KMS-11 (cell line): Measurements from ENCODE around the gene RHCG.
A peak's percentile ranks its signal among the peaks of the same experiment; 100 is the strongest.

Experiments
- H2AFZ ChIP-seq: fragments of 200-600 bp; sonication (generic); 2 replicates; pipeline ENCODE4 v1.6.1; 2016; ENCODE audit warnings: antibody characterized with exemption, mixed run types, low read depth
- H3K27ac ChIP-seq: fragments of 200-600 bp; sonication (generic); 2 replicates; pipeline ENCODE4 v1.6.1; 2016; ENCODE audit warnings: mild to moderate bottlenecking, mixed run types
- H3K27me3 ChIP-seq: fragments of 200-600 bp; sonication (generic); 2 replicates; pipeline ENCODE4 v1.6.1; 2017; ENCODE audit warnings: mild to moderate bottlenecking, low read depth, mixed run types, moderate library complexity; ENCODE audit not compliant: insufficient read depth
- H3K36me3 ChIP-seq: fragments of 200-600 bp; sonication (generic); 2 replicates; pipeline ENCODE4 v1.6.1; 2017; ENCODE audit warnings: mild to moderate bottlenecking, mixed run types; ENCODE audit not compliant: insufficient read depth
- H3K4me1 ChIP-seq: fragments of 200-600 bp; sonication (generic); 2 replicates; pipeline ENCODE4 v1.6.1; 2016; ENCODE audit warnings: mild to moderate bottlenecking, low read depth, mixed run types; ENCODE audit not compliant: poor library complexity, severe bottlenecking
- H3K4me2 ChIP-seq: fragments of 200-600 bp; sonication (generic); 2 replicates; pipeline ENCODE4 v1.7.0; 2016; ENCODE audit warnings: mild to moderate bottlenecking, mixed run types
- H3K4me3 ChIP-seq: fragments of 200-600 bp; sonication (generic); IDR thresholded peaks from 2 replicates; pipeline ENCODE4 v1.6.1; 2017; ENCODE audit warnings: low read depth, low read length, mixed read lengths; ENCODE audit not compliant: insufficient read depth
- H3K79me2 ChIP-seq: fragments of 200-600 bp; sonication (generic); 2 replicates; pipeline ENCODE4 v1.6.1; 2016; ENCODE audit warnings: low read depth, mixed run types; ENCODE audit not compliant: insufficient read depth
- H3K9ac ChIP-seq: fragments of 200-600 bp; sonication (generic); 2 replicates; pipeline ENCODE4 v1.6.1; 2016; ENCODE audit warnings: mild to moderate bottlenecking, mixed run types
- H4K20me1 ChIP-seq: fragments of 200-600 bp; sonication (generic); 2 replicates; pipeline ENCODE4 v1.6.1; 2016; ENCODE audit warnings: mild to moderate bottlenecking, mixed run types; ENCODE audit not compliant: insufficient read depth
- TF ChIP-seq, protein P1 (sequence below): fragments of 200-600 bp; sonication (generic); conservative IDR thresholded peaks from 2 replicates; pipeline ENCODE4 v1.6.1; 2017; ENCODE audit warnings: low read depth, mild to moderate bottlenecking, antibody characterized with exemption, low read length, moderate library complexity, mixed read lengths

The RHCG gene

DNA sequence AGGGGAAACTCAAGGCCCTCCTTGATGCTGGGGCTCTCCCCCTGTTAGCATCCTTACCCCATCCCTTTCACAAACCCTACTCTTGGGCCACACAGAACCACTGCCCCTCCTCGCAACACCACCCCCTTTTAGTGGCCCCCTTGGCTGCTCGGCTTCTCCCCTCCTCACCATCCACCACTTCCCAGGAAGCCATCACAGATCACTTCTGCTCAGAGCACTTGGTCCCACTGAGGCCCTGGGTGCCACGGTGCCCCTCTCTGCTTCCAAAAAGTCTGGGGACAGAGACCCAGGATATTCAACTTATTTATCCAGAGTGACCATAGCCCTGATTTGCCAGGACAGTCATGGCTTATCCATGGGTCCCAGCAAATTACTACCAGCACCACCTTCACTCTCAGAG, 2.4 kb downstream of the RHCG start:
- H3K79me2 ChIP-seq: no peaks in the 10 kb centered on the region
- no peak overlapping the region for H3K9ac ChIP-seq
- H2AFZ ChIP-seq: no peak overlapping the region
- peaks cover 6% of the 10 kb centered on the region; the same call in 1 of the 2 replicates for H3K27me3 ChIP-seq
- H3K4me1 ChIP-seq: peaks cover 16% of the 10 kb centered on the region
- H3K27ac ChIP-seq: no peak overlapping the region
- H3K4me2 ChIP-seq: no peak overlapping the region
- H3K36me3 ChIP-seq: no peaks in the 10 kb centered on the region
- H4K20me1 ChIP-seq: no peaks in the 10 kb centered on the region
- no peak overlapping the region for H3K4me3 ChIP-seq
- TF ChIP-seq, protein P1, sequence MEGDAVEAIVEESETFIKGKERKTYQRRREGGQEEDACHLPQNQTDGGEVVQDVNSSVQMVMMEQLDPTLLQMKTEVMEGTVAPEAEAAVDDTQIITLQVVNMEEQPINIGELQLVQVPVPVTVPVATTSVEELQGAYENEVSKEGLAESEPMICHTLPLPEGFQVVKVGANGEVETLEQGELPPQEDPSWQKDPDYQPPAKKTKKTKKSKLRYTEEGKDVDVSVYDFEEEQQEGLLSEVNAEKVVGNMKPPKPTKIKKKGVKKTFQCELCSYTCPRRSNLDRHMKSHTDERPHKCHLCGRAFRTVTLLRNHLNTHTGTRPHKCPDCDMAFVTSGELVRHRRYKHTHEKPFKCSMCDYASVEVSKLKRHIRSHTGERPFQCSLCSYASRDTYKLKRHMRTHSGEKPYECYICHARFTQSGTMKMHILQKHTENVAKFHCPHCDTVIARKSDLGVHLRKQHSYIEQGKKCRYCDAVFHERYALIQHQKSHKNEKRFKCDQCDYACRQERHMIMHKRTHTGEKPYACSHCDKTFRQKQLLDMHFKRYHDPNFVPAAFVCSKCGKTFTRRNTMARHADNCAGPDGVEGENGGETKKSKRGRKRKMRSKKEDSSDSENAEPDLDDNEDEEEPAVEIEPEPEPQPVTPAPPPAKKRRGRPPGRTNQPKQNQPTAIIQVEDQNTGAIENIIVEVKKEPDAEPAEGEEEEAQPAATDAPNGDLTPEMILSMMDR: no peak

- no peaks in the 10 kb centered on the region for H3K36me3 ChIP-seq
- peaks cover 16% of the 10 kb centered on the region for H3K4me1 ChIP-seq
- no peak overlapping the region for H2AFZ ChIP-seq
- H3K79me2 ChIP-seq: no peaks in the 10 kb centered on the region
- H3K4me3 ChIP-seq: no peak overlapping the region
- H3K4me2 ChIP-seq: no peak overlapping the region
- H3K9ac ChIP-seq: no peak overlapping the region
- TF ChIP-seq, protein P1: no peak
- peaks cover 6% of the 10 kb centered on the region; the same call in 1 of the 2 replicates for H3K27me3 ChIP-seq
- H3K27ac ChIP-seq: no peak overlapping the region
- no peaks in the 10 kb centered on the region for H4K20me1 ChIP-seq
Measured at GRCh38 chr15:89492934-89493631, 3.3 kb downstream of the RHCG start.

DNA sequence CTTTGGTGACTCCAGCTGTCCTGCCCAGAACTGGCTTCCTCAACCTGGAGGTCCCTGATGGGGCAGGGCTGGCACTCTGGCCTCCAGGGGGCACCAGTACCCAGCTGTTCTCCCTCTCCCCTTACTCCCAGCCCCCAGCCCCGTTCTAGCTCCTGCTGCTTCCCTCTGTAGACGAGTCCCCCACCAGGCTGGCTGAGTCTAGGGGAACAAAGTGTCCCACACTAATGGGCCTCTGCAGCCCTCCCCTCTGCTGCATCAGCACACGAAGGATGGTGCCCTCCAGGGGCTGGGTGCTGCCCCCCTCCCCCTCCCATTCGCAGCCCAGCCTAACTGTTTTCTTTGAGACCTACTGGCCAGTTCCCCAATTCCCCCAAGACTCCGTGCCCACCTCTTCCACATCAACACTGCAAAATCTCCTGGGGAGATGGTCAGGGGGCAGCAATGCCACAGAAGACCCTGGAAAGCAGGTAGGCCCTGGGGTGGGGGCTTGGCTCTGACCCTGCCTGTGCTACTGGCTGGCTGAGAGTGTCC, 4.2 kb downstream of the RHCG start:
- Histone ChIP-seq H2AFZ (no peak overlapping the region), H3K27me3 (peaks cover 6% of the 10 kb centered on the region; the same call in 1 of the 2 replicates), H3K4me3 (no peak overlapping the region), H3K27ac (no peak overlapping the region), H3K36me3 (no peaks in the 10 kb centered on the region), H3K4me2 (no peak overlapping the region), H3K4me1 (peaks cover 16% of the 10 kb centered on the region), H4K20me1 (no peaks in the 10 kb centered on the region), H3K79me2 (no peaks in the 10 kb centered on the region), H3K9ac (no peak overlapping the region)
- TF ChIP-seq, protein P1: peak; percentile 54

GRCh38 chr15:89490814-89491315, 5.5 kb downstream of the RHCG start:
- no peak overlapping the region for H2AFZ ChIP-seq
- no peaks in the 10 kb centered on the region for H4K20me1 ChIP-seq
- no peak overlapping the region for H3K4me2 ChIP-seq
- no peaks in the 10 kb centered on the region for H3K79me2 ChIP-seq
- H3K27ac ChIP-seq: no peak overlapping the region
- no peak overlapping the region for H3K4me3 ChIP-seq
- no peak overlapping the region for H3K9ac ChIP-seq
- peaks cover 16% of the 10 kb centered on the region for H3K4me1 ChIP-seq
- H3K36me3 ChIP-seq: no peaks in the 10 kb centered on the region
- H3K27me3 ChIP-seq: peaks cover 6% of the 10 kb centered on the region; the same call in 1 of the 2 replicates
- TF ChIP-seq, protein P1: no peak
